K562 (cell line): ENCODE measurements around the gene CBR4. TPM values are rescaled to one million over a fixed set of nuclear protein-coding genes. Genes with fewer than 3 reads are reported as not detected.

Source experiments
- ATAC-seq: fragments of 200-7000 bp; cut with Tn5 transposase; 3 replicates; pipeline ENCODE4 v1.9.1; 2020; ENCODE audit warnings: moderate library complexity
- BruUV-seq: library from RNA; stranded (reverse); fragments of 400-500 nt; replicated peaks from 2 replicates; lab custom pipeline; 2021; lab: Mats Ljungman, UMichigan
- CTCF ChIA-PET: fragments of 300-600 bp; formaldehyde crosslinking; extraction: SDS; loops from one replicate; lab custom pipeline; 2021; ENCODE audit warnings: low intra/inter-chr PET ratio; lab: Yijun Ruan, JAX
- POLR2A ChIA-PET: fragments of 300-600, 350-650 bp; sonication (Branson Sonifier 250); formaldehyde crosslinking; extraction: SDS; loops from one replicate; lab custom pipeline; 2021; ENCODE audit warnings: antibody characterized with exemption, inconsistent platforms; lab: Yijun Ruan, JAX
- DNase-seq, 4 experiments: peaks; one replicate each; pipeline versions ENCODE4 v3.0.0 to v3.0.0-alpha.2; 2011 to 2018; ENCODE audit warnings: low spot score in 3 of 4, mixed read lengths in 3 of 4; ENCODE audit errors: extremely low read depth in 1 of 4
- FAIRE-seq: peaks from 2 replicates; lab custom pipeline; 2011; peaks lifted over from hg19 to GRCh38; lab: Jason Lieb, UNC
- H2AFZ ChIP-seq: 2 replicates; pipeline ENCODE4 v1.6.0; 2011; ENCODE audit warnings: low read depth, low read length, control low read depth, inconsistent platforms
- H3K27ac ChIP-seq: fragments of 200-600 bp; 3 replicates; pipeline ENCODE4 v1.8.0; 2011; ENCODE audit warnings: low read depth, mild to moderate bottlenecking, control low read depth, inconsistent platforms, low read length, moderate library complexity, mixed read lengths; ENCODE audit errors: extremely low read depth
- H3K27me3 ChIP-seq, 2 experiments: fragments of 300-600 bp in 1 of 2; 2 replicates in 1 of 2; 3 replicates in 1 of 2; pipeline versions ENCODE4 v1.6.0 to v1.8.0; 2011; ENCODE audit warnings: inconsistent platforms in 2 of 2, low read length in 2 of 2, mild to moderate bottlenecking in 1 of 2, mixed read lengths in 1 of 2, moderate library complexity in 1 of 2; ENCODE audit not compliant: control insufficient read depth in 2 of 2, insufficient read depth in 2 of 2
- H3K36me3 ChIP-seq: fragments of 300-600 bp; 3 replicates; pipeline ENCODE4 v1.8.0; 2011; ENCODE audit warnings: mild to moderate bottlenecking, low read length, inconsistent platforms; ENCODE audit not compliant: control insufficient read depth, insufficient read depth
- H3K4me1 ChIP-seq, 2 experiments: fragments of 200-600 bp in 1 of 2; replicated peaks in 1 of 2; 2 replicates in 1 of 2; 3 replicates in 1 of 2; pipeline versions ENCODE4 v1.5.1 to v1.8.0; 2011; ENCODE audit warnings: inconsistent platforms in 2 of 2, low read length in 2 of 2, mild to moderate bottlenecking in 1 of 2, mixed read lengths in 1 of 2, moderate library complexity in 1 of 2; ENCODE audit not compliant: control insufficient read depth in 2 of 2, insufficient read depth in 2 of 2
- H3K4me2 ChIP-seq: 2 replicates; pipeline ENCODE4 v1.6.1; 2011; ENCODE audit warnings: low read length, control low read depth, inconsistent platforms, mixed read lengths; ENCODE audit not compliant: insufficient read depth
- H3K4me3 ChIP-seq: fragments of 200-600 bp; sonication (generic), shearing (Covaris generic); 2 replicates; pipeline ENCODE4 v1.5.1; 2016; ENCODE audit warnings: control low read depth, inconsistent platforms
- H3K79me2 ChIP-seq: fragments of 200-600 bp; 3 replicates; pipeline ENCODE4 v1.8.0; 2011; ENCODE audit warnings: low read length, inconsistent platforms; ENCODE audit not compliant: control insufficient read depth, insufficient read depth
- H3K9ac ChIP-seq, 2 experiments: 2 replicates each; pipeline versions ENCODE4 v1.6.0 to v1.6.1; 2011; ENCODE audit warnings: low read depth in 2 of 2, low read length in 2 of 2, control low read depth in 1 of 2, inconsistent platforms in 1 of 2, mild to moderate bottlenecking in 1 of 2, mixed read lengths in 1 of 2; ENCODE audit not compliant: insufficient read depth in 1 of 2
- H3K9me1 ChIP-seq: one replicate; pipeline ENCODE4 v1.6.0; 2011; ENCODE audit warnings: inconsistent platforms, mild to moderate bottlenecking, low read length, moderate library complexity; ENCODE audit not compliant: control insufficient read depth, insufficient read depth
- H3K9me3 ChIP-seq: replicated peaks from 2 replicates; pipeline ENCODE4 v1.5.1; 2011; ENCODE audit warnings: low read depth, low read length, inconsistent platforms; ENCODE audit not compliant: control insufficient read depth, insufficient read depth
- H4K20me1 ChIP-seq: replicated peaks from 2 replicates; pipeline ENCODE4 v1.6.1; 2011; ENCODE audit warnings: low read length, inconsistent platforms, mixed read lengths; ENCODE audit not compliant: control insufficient read depth, insufficient read depth
- ATF3 ChIP-seq, 2 experiments: fragments of 450-650 bp in 1 of 2; sonication (generic) in 1 of 2; formaldehyde crosslinking in 1 of 2; IDR thresholded peaks in 1 of 2; conservative IDR thresholded peaks in 1 of 2; 2 replicates each; pipeline versions ENCODE4 v1.6.1 to v1.8.1; 2016 to 2023; ENCODE audit warnings: mild to moderate bottlenecking in 2 of 2, moderate library complexity in 2 of 2, inconsistent platforms in 1 of 2, missing genetic modification reagents in 1 of 2
- CEBPB ChIP-seq: fragments of 450-650 bp; IDR thresholded peaks from 2 replicates; pipeline ENCODE4 v1.6.1; 2016; ENCODE audit warnings: missing genetic modification characterization, missing compliant biosample characterization
- MAFG ChIP-seq: fragments of 450-650 bp; conservative IDR thresholded peaks from 2 replicates; pipeline ENCODE4 v1.6.1; 2016; ENCODE audit warnings: missing genetic modification characterization, missing compliant biosample characterization
- NFE2 ChIP-seq: IDR thresholded peaks from 2 replicates; pipeline ENCODE4 v1.6.1; 2014; ENCODE audit warnings: antibody characterized with exemption, low read depth
- SFPQ ChIP-seq: fragments of 200-400 bp; formaldehyde crosslinking; IDR thresholded peaks from 2 replicates; pipeline ENCODE4 v1.6.1; 2017; ENCODE audit warnings: mild to moderate bottlenecking, low read depth, low read length, moderate library complexity
- ZNF445 ChIP-seq: fragments of 250-450 bp; sonication (Bioruptor Pico); IDR thresholded peaks from 2 replicates; pipeline ENCODE4 v1.4.0; 2020; ENCODE audit warnings: low read depth, mild to moderate bottlenecking, moderate library complexity
- ZNF609 ChIP-seq: sonication (generic); formaldehyde crosslinking; IDR thresholded peaks from 2 replicates; pipeline ENCODE4 v1.8.1; 2023; ENCODE audit warnings: missing genetic modification reagents, mild to moderate bottlenecking, borderline replicate concordance
- WGBS: fragments of 100-300 bp; shearing (Covaris generic); methylation state at CpG from one replicate; pipeline ENCODE4 v1.1.6; 2016; ENCODE audit warnings: low coverage, mixed read lengths; ENCODE audit not compliant: insufficient coverage; ENCODE audit errors: missing lambda C conversion rate; 5-methylcytosine and 5-hydroxymethylcytosine counted together
- in situ Hi-C: fragments of 300-500 bp; cut with MboI; formaldehyde crosslinking; loops from 4 replicates; pipeline ENCODE4 v1.15.0; 2018; ENCODE audit warnings: inconsistent platforms, mixed read lengths
- intact Hi-C: fragments of 100-400 bp; cut with micrococcal nuclease; formaldehyde crosslinking; loops from 2 replicates; pipeline ENCODE4 v1.14.2; 2022
- polyA plus RNA-seq, 8 experiments: library from polyadenylated mRNA; depleted of rRNA in 4 of 8; stranded (reverse) in 5 of 8; unstranded in 3 of 8; fragments of >200 nt; fragmentation: Nextera tagmentation in 2 of 8; fragmentation: Illumina TruSeq in 1 of 8; extraction: Ambion mirVana in 2 of 8; extraction: Trizol in 1 of 8; gene quantifications; 2 replicates each; pipeline versions ENCODE4 v1.2.1 to v1.2.3, GENCODE V29; 2011 to 2014; ENCODE audit warnings: inconsistent platforms in 1 of 8, missing spikeins in 1 of 8
- total RNA-seq, 7 experiments: library from RNA; depleted of rRNA in 6 of 7; stranded (reverse); fragments of >200 nt in 6 of 7; fragmentation: Illumina TruSeq in 2 of 7; extraction: Trizol in 2 of 7; gene quantifications; 2 replicates each; pipeline versions ENCODE4 v1.2.1 to v1.2.3, GENCODE V29; 2011 to 2021; ENCODE audit warnings: low replicate concordance in 1 of 7
- TF ChIP-seq, protein P1 (sequence below): fragments of 450-650 bp; formaldehyde crosslinking; IDR thresholded peaks from 2 replicates; pipeline ENCODE4 v1.4.0; 2020; ENCODE audit warnings: mild to moderate bottlenecking, moderate library complexity
- TF ChIP-seq, protein P2 (sequence below): fragments of 250-450 bp; sonication (Bioruptor Pico); IDR thresholded peaks from 2 replicates; pipeline ENCODE4 v1.8.0; 2022; ENCODE audit warnings: inconsistent platforms

The CBR4 gene
- total and polyA plus RNA-seq, 9 of the 15 experiments (the other 6 are each of a cell fraction or from before 2014, with no cell fraction given): 12.1 to 26.4 (median 18.6) TPM

- H2AFZ ChIP-seq: 0 out of 2 replicates have a peak overlapping the region, but pooled peaks have one; percentile 8
- POLR2A ChIA-PET: no interaction called here
- TF ChIP-seq ZNF609: no peak
- TF ChIP-seq, protein P1, sequence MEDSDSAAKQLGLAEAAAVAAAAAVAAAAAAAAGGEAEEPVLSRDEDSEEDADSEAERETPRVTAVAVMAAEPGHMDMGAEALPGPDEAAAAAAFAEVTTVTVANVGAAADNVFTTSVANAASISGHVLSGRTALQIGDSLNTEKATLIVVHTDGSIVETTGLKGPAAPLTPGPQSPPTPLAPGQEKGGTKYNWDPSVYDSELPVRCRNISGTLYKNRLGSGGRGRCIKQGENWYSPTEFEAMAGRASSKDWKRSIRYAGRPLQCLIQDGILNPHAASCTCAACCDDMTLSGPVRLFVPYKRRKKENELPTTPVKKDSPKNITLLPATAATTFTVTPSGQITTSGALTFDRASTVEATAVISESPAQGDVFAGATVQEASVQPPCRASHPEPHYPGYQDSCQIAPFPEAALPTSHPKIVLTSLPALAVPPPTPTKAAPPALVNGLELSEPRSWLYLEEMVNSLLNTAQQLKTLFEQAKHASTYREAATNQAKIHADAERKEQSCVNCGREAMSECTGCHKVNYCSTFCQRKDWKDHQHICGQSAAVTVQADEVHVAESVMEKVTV (CRISPR knock-in tag): no peak
- TF ChIP-seq NFE2: 0 out of 2 replicates have a peak, but pooled peaks have one; percentile 62
- no peak for TF ChIP-seq ZNF445 (CRISPR knock-in tag)
- TF ChIP-seq, protein P2, sequence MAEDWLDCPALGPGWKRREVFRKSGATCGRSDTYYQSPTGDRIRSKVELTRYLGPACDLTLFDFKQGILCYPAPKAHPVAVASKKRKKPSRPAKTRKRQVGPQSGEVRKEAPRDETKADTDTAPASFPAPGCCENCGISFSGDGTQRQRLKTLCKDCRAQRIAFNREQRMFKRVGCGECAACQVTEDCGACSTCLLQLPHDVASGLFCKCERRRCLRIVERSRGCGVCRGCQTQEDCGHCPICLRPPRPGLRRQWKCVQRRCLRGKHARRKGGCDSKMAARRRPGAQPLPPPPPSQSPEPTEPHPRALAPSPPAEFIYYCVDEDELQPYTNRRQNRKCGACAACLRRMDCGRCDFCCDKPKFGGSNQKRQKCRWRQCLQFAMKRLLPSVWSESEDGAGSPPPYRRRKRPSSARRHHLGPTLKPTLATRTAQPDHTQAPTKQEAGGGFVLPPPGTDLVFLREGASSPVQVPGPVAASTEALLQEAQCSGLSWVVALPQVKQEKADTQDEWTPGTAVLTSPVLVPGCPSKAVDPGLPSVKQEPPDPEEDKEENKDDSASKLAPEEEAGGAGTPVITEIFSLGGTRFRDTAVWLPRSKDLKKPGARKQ (CRISPR knock-in tag): no peak
- no peak for TF ChIP-seq ATF3 (IDR thresholded peaks at IDR 0.05)
- TF ChIP-seq ATF3 (CRISPR knock-in tag; conservative IDR thresholded peaks at IDR 0.05): no peak
- peak; percentile 30; the same call in 1 of the 2 replicates for TF ChIP-seq MAFG
- no peak for TF ChIP-seq SFPQ
- peak; percentile 29; the same call in 1 of the 2 replicates for TF ChIP-seq CEBPB (tag)
Measured at GRCh38 chr4:169012049-169012448, 2.0 kb upstream of the CBR4 start.

More at GRCh38 chr4:169012049-169012448, 2.0 kb upstream of the CBR4 start:
- no TSS peak for BruUV-seq
- no peak for FAIRE-seq
- Histone ChIP-seq H3K27ac (no peak overlapping the region), H3K4me3 (no peak overlapping the region), H3K4me1 (peaks cover 9 to 29% of the 10 kb centered on the region in 2 experiments; a peak in 4 of 5 replicates), H3K9ac (no peak overlapping the region), H3K9me3 (no peaks in the 10 kb centered on the region), H3K27me3 (no peaks in the 10 kb centered on the region), H3K9me1 (no peaks in the 10 kb centered on the region), H3K79me2 (peaks cover 28% of the 10 kb centered on the region), H3K4me2 (no peak overlapping the region), H4K20me1 (no peaks in the 10 kb centered on the region), H3K36me3 (no peaks in the 10 kb centered on the region; the same call in 1 of the 3 replicates)
- intact Hi-C loops: no loop called here
- 26% methylated on average over 2 of the region's 2 CpGs for WGBS
- in situ Hi-C loops: loop anchor here (25.0 kb wide), 1 partner anchor 475 kb away; no protein-coding TSS in a partner anchor
- CTCF ChIA-PET: no interaction called here
- DNase-seq: no peak
- ATAC-seq: no peak
